BLaER1 (cell line): ENCODE data around the gene KRTAP5-2.

Source experiments
- H3K27ac ChIP-seq: shearing (Covaris generic); formaldehyde crosslinking; 2 replicates; pipeline ENCODE4 v1.8.1; 2022
- H3K27me3 ChIP-seq: shearing (Covaris generic); formaldehyde crosslinking; 2 replicates; pipeline ENCODE4 v1.8.1; 2022
- H3K36me3 ChIP-seq: shearing (Covaris generic); formaldehyde crosslinking; 2 replicates; pipeline ENCODE4 v1.8.1; 2022
- H3K4me1 ChIP-seq: shearing (Covaris generic); formaldehyde crosslinking; 2 replicates; pipeline ENCODE4 v1.8.1; 2022
- H3K4me2 ChIP-seq: shearing (Covaris generic); formaldehyde crosslinking; 2 replicates; pipeline ENCODE4 v1.8.1; 2022
- H3K4me3 ChIP-seq: shearing (Covaris generic); formaldehyde crosslinking; 2 replicates; pipeline ENCODE4 v1.8.1; 2022
- H3K9ac ChIP-seq: shearing (Covaris generic); formaldehyde crosslinking; 2 replicates; pipeline ENCODE4 v1.8.1; 2022
- H3K9me3 ChIP-seq: shearing (Covaris generic); formaldehyde crosslinking; 2 replicates; pipeline ENCODE4 v1.8.1; 2022
- H4K20me1 ChIP-seq: shearing (Covaris generic); formaldehyde crosslinking; 2 replicates; pipeline ENCODE4 v1.8.1; 2022
- Cebpa-rat ChIP-seq: shearing (Covaris generic); IDR thresholded peaks from 2 replicates; pipeline ENCODE4 v1.8.1; 2022

Gene KRTAP5-2

DNA sequence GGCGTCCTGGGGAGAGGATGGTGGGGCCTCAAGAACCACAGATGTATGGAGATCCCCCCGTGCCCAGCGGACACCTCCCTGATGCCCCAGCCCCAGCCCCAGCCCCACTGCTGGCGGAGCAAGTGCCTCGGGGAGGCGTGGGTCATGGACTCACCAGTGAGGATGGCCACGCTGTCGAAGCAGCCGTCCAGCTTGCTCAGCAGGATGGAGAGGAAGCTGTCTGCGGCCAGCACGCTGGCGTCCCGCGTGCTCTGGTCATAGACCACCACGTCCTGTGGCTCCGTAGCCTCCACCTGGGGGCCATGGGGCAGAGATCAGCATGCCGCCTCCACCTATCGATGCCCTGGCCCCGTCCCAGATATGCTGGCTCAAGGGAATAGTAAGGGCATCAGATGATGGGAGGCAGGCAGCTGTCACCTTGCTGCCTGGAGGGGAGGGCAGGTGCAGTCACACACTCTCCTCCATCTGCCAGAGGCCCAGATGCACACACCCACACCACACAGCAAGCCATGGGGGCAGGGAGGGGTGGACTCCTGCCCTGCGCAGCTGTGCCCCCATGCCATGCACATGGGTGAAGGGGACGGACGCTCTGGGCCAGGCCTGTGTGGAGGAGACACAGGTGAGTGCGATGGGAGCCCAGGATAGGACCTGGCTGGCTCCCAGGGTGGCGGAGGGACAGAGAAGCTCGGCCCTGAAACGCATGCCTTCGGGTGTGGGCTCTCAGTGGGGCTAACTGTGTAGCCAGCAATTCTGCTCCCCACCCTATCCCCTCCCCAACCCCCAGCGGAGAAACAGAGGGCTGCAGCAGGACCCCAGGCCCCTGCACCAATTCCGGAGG, 34.2 kb downstream of the KRTAP5-2 start:
- TF ChIP-seq Cebpa-rat, result no peak
- H3K36me3 ChIP-seq, result no peaks in the 10 kb centered on the region; the same call in 1 of the 2 replicates
- H3K9me3 ChIP-seq, result no peaks in the 10 kb centered on the region
- peak overlapping the region; percentile 36; the same call in 1 of the 2 replicates for H3K4me2 ChIP-seq
- H3K9ac ChIP-seq, result no peak overlapping the region
- peaks cover 98% of the 10 kb centered on the region for H4K20me1 ChIP-seq
- peaks cover 45% of the 10 kb centered on the region for H3K27me3 ChIP-seq
- no peak overlapping the region for H3K4me3 ChIP-seq
- peaks cover 24% of the 10 kb centered on the region; the same call in 1 of the 2 replicates for H3K4me1 ChIP-seq
- no peak overlapping the region for H3K27ac ChIP-seq

DNA sequence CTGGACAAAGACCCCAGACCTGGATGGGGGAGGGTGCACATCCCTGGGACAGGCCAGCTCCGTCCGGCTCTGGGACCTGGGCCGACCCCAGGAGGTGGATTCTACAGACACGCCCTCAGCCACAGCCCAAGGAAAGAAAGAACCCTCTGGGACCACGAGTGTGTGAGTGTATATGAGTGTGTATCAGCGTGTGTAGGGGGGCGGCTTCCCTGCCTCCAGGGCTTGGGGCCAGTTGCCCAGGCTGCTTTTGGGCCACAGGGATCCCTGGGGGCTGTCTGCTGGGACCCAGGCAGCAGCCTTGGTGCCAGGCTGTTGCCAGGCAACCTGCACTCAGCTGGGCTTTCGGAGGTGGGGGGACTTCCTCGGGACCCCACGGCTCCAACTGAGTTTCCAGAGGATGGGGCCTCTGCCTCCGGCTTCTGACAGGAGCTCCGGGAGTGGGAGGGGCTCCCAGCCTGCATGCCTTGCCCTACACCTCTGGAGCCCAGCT, 34.9 kb downstream of the KRTAP5-2 start:
- Histone ChIP-seq H3K27me3 (peaks cover 44% of the 10 kb centered on the region), H3K9ac (no peak overlapping the region), H4K20me1 (peaks cover 97% of the 10 kb centered on the region), H3K4me3 (no peak overlapping the region), H3K27ac (no peak overlapping the region), H3K4me1 (peaks cover 18% of the 10 kb centered on the region; the same call in 1 of the 2 replicates), H3K36me3 (no peaks in the 10 kb centered on the region; the same call in 1 of the 2 replicates), H3K9me3 (no peaks in the 10 kb centered on the region), H3K4me2 (no peak overlapping the region; the same call in 1 of the 2 replicates)
- no peak for TF ChIP-seq Cebpa-rat

DNA sequence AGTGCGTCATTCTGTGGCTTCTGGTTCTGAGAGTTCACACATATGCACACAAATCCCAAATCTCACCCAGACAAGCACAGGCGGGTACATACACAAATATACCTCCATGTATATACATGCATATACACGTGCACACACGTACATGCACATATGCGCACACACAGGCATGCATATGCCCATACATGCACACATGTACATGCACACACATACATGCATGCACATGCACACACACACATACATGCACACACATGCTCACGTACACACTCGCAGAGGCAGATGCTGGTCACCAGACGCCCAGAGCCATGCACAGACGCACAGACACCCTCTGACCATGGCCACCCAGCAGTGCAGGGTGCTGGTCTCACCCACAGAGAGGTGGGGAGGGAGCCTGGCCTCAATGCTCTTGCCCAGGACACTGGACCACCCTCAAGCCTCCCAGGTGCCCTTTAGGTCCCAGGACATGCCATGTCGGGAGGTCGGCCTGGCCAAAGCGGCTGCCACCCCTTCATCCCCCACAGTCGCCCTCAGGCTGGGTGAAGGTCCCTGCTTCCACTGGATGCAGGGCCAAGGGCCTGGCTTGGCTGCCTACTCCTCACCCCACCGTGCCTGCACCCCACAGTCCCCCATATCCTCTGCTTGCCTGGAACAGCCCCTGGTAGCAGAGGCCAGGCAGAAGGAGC, 35.5 kb downstream of the KRTAP5-2 start:
- Histone ChIP-seq H4K20me1 (peaks cover 92% of the 10 kb centered on the region), H3K9me3 (no peaks in the 10 kb centered on the region), H3K4me2 (no peak overlapping the region), H3K27me3 (peaks cover 46% of the 10 kb centered on the region), H3K9ac (no peak overlapping the region), H3K27ac (no peak overlapping the region), H3K4me1 (peaks cover 18% of the 10 kb centered on the region; the same call in 1 of the 2 replicates), H3K4me3 (no peak overlapping the region), H3K36me3 (no peaks in the 10 kb centered on the region; the same call in 1 of the 2 replicates)
- no peak for TF ChIP-seq Cebpa-rat

DNA sequence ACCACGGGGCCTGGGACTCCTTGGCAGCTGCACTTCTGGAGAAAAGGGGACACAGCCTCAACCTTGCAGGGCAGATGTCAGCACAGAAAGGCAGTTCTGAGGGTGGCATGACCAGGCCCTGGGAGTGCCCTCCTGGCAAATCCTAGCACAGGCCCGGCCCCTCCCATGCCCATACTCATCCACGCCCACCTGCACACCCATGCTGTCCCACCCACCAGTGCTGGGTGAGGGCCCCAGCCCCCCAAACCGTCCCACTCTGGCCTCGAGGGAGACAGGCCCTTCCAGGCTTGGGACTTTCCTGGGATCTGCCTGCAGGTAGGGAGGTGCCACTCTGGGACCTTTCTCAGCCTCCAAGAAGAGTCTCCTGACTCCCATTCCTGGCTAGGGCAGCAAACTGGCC, 36.1 kb downstream of the KRTAP5-2 start:
- no peaks in the 10 kb centered on the region for H3K9me3 ChIP-seq
- TF ChIP-seq Cebpa-rat, result no peak

DNA sequence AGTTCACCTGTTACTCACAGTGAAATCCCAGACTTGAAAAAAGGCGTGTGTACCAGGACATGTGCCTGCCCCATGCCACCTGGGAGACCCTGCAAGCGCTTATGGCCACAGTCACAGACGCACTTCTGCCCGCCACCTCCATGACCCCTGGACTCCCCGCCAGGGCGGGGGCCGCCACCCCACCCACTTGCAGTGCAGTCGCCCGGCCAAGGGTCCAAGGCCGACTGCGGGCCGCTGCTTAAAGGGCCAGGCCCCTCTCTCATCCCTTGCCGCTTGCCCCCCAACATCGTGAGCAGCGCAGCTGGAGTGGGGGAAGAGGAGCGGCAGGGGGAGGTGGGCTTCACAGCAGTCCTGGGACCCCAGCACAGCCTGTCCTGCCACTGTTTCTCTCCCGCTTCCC, 36.8 kb downstream of the KRTAP5-2 start:
- H3K27me3 ChIP-seq, result peaks cover 46% of the 10 kb centered on the region
- H3K36me3 ChIP-seq, result peaks cover 6% of the 10 kb centered on the region; the same call in 1 of the 2 replicates
- H3K27ac ChIP-seq, result no peak overlapping the region
- no peak for TF ChIP-seq Cebpa-rat
- H3K4me2 ChIP-seq, result no peak overlapping the region
- no peak overlapping the region for H3K4me3 ChIP-seq
- no peaks in the 10 kb centered on the region for H3K9me3 ChIP-seq
- H4K20me1 ChIP-seq, result peaks cover 78% of the 10 kb centered on the region
- no peak overlapping the region for H3K9ac ChIP-seq
- peaks cover 18% of the 10 kb centered on the region; the same call in 1 of the 2 replicates for H3K4me1 ChIP-seq

More for the DNA sequence above, 36.1 kb downstream of the KRTAP5-2 start:
- Histone ChIP-seq H3K27ac (no peak overlapping the region), H4K20me1 (peaks cover 85% of the 10 kb centered on the region), H3K9ac (no peak overlapping the region), H3K4me2 (no peak overlapping the region), H3K4me1 (peaks cover 18% of the 10 kb centered on the region; the same call in 1 of the 2 replicates), H3K27me3 (peaks cover 49% of the 10 kb centered on the region), H3K36me3 (peaks cover 6% of the 10 kb centered on the region; the same call in 1 of the 2 replicates), H3K4me3 (no peak overlapping the region)

DNA sequence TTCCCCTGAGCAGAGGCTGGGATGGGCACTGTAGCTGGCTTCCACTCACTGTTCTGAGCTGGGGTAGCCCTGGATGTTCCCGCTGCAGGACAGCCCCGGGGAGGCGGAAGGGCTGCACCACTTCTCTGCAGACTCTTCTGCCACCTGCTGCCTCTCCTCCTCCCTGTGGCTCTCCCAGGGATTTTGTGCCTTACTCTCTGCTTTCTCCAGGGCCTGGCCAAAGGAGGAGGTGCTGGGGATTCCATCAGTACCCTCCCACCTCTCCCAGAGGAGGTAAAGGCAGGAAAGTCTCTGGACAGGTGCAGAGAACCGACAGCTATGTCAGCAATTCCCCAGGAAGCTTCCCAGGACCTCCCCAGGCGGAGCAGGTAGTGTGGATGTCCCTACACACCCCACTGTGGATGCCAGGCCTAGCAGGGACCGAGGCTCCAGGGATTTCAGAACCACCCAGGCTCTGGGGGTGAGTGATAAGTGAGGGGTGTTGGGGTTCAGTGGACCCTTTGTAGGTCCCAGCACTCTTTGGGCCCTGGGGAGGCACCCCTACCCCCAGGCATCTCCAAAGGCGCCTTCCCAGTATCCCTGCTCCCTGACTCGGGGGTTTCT, 37.3 kb downstream of the KRTAP5-2 start:
- Histone ChIP-seq H3K27me3 (peaks cover 46% of the 10 kb centered on the region), H3K27ac (no peak overlapping the region), H3K9me3 (no peaks in the 10 kb centered on the region), H3K4me1 (peaks cover 18% of the 10 kb centered on the region; the same call in 1 of the 2 replicates), H3K4me2 (no peak overlapping the region), H3K36me3 (peaks cover 6% of the 10 kb centered on the region; the same call in 1 of the 2 replicates), H3K4me3 (no peak overlapping the region), H3K9ac (no peak overlapping the region), H4K20me1 (peaks cover 73% of the 10 kb centered on the region)
- TF ChIP-seq Cebpa-rat, result no peak

DNA sequence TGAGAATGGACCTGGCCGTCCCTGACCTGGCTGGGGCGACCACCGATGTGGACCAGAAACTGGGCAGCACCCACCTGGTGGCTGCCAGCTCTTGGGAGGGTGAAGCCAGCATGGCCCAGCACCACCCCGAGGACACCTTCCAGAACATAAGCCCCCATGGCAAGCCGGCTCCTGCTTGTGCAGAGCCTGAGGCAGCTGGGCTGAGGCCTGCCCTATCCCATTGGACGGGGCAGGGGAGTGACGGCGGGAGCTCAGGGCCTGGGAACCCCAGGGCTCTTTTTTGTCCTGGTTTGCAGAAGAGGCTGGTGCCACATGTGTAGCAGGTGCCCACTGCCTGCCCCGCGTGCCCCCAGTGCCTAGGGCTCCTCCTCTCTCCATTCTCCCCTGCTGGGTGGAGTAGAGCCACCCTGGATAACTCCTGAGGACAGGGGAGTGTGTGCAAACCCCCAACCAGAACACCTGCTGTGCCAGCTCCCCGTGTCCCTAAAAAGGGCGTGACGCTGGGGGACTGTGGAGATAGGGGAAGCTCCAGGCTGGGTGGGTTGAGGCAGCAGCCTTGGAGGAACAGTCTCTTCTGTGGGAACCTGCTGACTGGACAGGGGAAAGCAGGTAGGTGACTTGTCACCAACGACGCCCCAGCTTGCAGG, 38.0 kb downstream of the KRTAP5-2 start:
- Histone ChIP-seq H3K27ac (no peak overlapping the region), H3K27me3 (peaks cover 46% of the 10 kb centered on the region), H3K4me2 (no peak overlapping the region), H4K20me1 (peaks cover 73% of the 10 kb centered on the region), H3K9ac (no peak overlapping the region), H3K4me1 (peaks cover 18% of the 10 kb centered on the region; the same call in 1 of the 2 replicates), H3K36me3 (peaks cover 6% of the 10 kb centered on the region; the same call in 1 of the 2 replicates), H3K4me3 (no peak overlapping the region), H3K9me3 (no peaks in the 10 kb centered on the region)
- TF ChIP-seq Cebpa-rat, result no peak

DNA sequence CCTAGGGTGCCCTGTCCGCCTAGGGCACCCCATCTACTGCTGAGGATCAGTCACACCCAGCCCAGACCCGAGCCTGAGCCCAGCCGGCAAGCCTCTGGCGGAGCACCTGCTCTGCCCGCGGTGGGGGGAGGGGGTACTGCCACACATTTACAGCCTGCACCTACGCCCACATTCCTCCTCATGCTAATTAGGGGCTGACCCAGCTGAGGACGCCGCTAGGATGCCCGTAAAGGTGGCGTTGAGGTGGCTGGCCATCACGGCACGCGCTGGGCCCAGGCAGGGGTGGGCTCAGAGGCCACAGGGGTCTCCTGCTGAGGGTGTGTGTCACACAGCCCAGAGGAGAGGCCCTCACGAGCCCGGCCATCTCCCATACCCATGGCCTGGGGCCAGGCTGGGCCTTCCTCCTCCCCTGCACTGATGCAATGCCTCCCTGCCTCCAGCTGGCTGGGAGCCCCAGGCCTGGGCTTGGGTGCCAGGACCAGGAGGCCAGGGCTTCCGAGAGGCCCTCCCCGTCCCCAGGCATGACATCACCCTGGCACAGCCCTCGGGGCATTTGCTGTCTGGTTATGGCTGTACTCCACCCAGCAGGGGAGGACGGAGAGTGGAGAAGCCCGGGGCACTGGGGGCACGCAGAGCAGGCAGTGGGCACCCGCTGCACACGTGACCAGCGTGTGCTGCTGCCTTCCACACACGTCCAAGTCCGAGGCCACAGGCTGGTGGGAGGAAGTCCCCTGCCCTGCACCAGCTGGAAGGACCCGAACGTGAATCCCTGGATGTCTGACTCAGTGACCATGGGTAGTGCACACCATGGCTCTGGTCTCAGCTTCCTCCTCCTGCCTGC, 38.8 kb downstream of the KRTAP5-2 start:
- Histone ChIP-seq H3K4me2 (no peak overlapping the region), H3K4me3 (no peak overlapping the region), H3K9ac (no peak overlapping the region), H3K27ac (no peak overlapping the region), H3K27me3 (peaks cover 46% of the 10 kb centered on the region), H3K36me3 (peaks cover 6% of the 10 kb centered on the region; the same call in 1 of the 2 replicates), H3K4me1 (peaks cover 12% of the 10 kb centered on the region; the same call in 1 of the 2 replicates), H4K20me1 (peaks cover 72% of the 10 kb centered on the region), H3K9me3 (no peaks in the 10 kb centered on the region)
- TF ChIP-seq Cebpa-rat, result no peak
